ENCODE measurements around the gene SYT7. TPM values are rescaled to one million over a fixed set of nuclear protein-coding genes. Genes with fewer than 3 reads are reported as not detected.

Gene SYT7, protein sequence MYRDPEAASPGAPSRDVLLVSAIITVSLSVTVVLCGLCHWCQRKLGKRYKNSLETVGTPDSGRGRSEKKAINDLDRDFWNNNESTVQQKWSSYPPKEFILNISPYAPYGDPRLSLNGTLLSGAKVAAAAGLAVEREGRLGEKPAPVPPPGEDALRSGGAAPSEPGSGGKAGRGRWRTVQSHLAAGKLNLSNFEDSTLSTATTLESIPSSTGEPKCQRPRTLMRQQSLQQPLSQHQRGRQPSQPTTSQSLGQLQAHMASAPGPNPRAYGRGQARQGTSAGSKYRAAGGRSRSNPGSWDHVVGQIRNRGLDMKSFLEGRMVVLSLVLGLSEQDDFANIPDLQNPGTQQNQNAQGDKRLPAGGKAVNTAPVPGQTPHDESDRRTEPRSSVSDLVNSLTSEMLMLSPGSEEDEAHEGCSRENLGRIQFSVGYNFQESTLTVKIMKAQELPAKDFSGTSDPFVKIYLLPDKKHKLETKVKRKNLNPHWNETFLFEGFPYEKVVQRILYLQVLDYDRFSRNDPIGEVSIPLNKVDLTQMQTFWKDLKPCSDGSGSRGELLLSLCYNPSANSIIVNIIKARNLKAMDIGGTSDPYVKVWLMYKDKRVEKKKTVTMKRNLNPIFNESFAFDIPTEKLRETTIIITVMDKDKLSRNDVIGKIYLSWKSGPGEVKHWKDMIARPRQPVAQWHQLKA
- 10 to 100 TPM; 11.5 to 26.1 (median 18.7) TPM for total RNA-seq
- 10 to 100 TPM; 17.1 to 19.4 TPM for polyA plus RNA-seq
- long read RNA-seq, donor 1, full-length matches to known transcripts = 4 of 19 reads
- long read RNA-seq, donor 1, partial matches to known transcripts = 6 of 19 reads
- long read RNA-seq, donor 1, other reads (novel, unspliced or antisense) = 9 of 19 reads
- long read RNA-seq, donor 2, full-length matches to known transcripts = 3 of 29 reads
- long read RNA-seq, donor 2, partial matches to known transcripts = 6 of 29 reads
- long read RNA-seq, donor 2, other reads (novel, unspliced or antisense) = 20 of 29 reads
- long read RNA-seq, donor 3, partial matches to known transcripts = 7 of 29 reads
- long read RNA-seq, donor 3, other reads (novel, unspliced or antisense) = 22 of 29 reads

- intact Hi-C loops (cut with DNase I) = loop anchor here in 7 of 10 donors (1.0 to 10.0 kb wide), 6 partner anchors 46 to 104 kb away; no protein-coding TSS in a partner anchor
- peak within 1 kb of the TSS; percentile 43 to 70 (median 61) for H3K4me3 ChIP-seq
- DNase-seq = peak; percentile 96 to 97
- no peaks in the 10 kb centered on the region for H3K9me3 ChIP-seq
- peak within 1 kb of the TSS; percentile 54 to 93 (median 82) for H3K27ac ChIP-seq
- 1% methylated on average over 71 to 96 of the region's 96 CpGs for WGBS, 2 donors
- peaks cover 0 to 41% (median 0%) of the 10 kb centered on the region in 7 donors for H3K27me3 ChIP-seq
- peaks cover 6 to 42% (median 16%) of the 10 kb centered on the region in 9 donors for H3K4me1 ChIP-seq
- H3K36me3 ChIP-seq = no peaks in the 10 kb centered on the region
- TF ChIP-seq CTCF (IDR thresholded peaks at IDR 0.05) = peak in 4 of 9 donors; percentile 8 to 32 (median 16)
- ATAC-seq = peak; percentile 82 to 93 (median 88)
These were observed at the start of gene SYT7 for GRCh38 chr11:61581030-61581928. Gene SYT7 (minus strand): TSS chr11:61581076. CDS start chr11:61580820, 256 bp downstream.

GRCh38 chr11:61630089-61630488 lies 49.2 kb upstream of the SYT7 start:
- no peak for DNase-seq
- Histone ChIP-seq H3K4me1 (peaks cover 0 to 27% (median 16%) of the 10 kb centered on the region in 9 donors), H3K4me3 (no peak overlapping the region), H3K9me3 (no peaks in the 10 kb centered on the region), H3K27me3 (peaks cover 0 to 5% (median 0%) of the 10 kb centered on the region in 7 donors), H3K36me3 (no peaks in the 10 kb centered on the region), H3K27ac (no peak overlapping the region)
- no peak for ATAC-seq
- WGBS, 2 donors = 70 to 73% methylated on average over 10 of the region's 10 CpGs
- TF ChIP-seq CTCF (IDR thresholded peaks at IDR 0.05) = no peak
- intact Hi-C loops (cut with DNase I) = loop anchor here in 6 of 10 donors (5.0 to 10.0 kb wide), 7 partner anchors 45 to 185 kb away; partner anchors contain the start of gene SYT7 (in 1 of the 6)

- no peak for TF ChIP-seq CTCF (IDR thresholded peaks at IDR 0.05)
- 89 to 92% methylated on average over 18 of the region's 18 CpGs for WGBS, 2 donors
- H3K27me3 ChIP-seq = no peaks in the 10 kb centered on the region
- no peak overlapping the region for H3K4me3 ChIP-seq
- intact Hi-C loops (cut with DNase I) = loop anchor here in 5 of 10 donors (2.0 to 5.0 kb wide), 5 partner anchors 47 to 182 kb away; partner anchors contain the start of gene SYT7 (in 4 of the 5)
- no peak overlapping the region for H3K27ac ChIP-seq
- DNase-seq = no peak
- H3K36me3 ChIP-seq = no peaks in the 10 kb centered on the region
- ATAC-seq = no peak
- H3K9me3 ChIP-seq = no peaks in the 10 kb centered on the region
- peaks cover 0 to 27% (median 16%) of the 10 kb centered on the region in 9 donors for H3K4me1 ChIP-seq
These were observed 48.4 kb upstream of the SYT7 start for GRCh38 chr11:61629082-61629833.
